GM23338 (cell line): ENCODE results near the gene SERGEF. TPM values are rescaled to one million over a fixed set of nuclear protein-coding genes. Genes with fewer than 3 reads are reported as not detected.

Source experiments
- ATAC-seq: fragments of 200-7000 bp; cut with Tn5 transposase; 3 replicates; pipeline ENCODE4 v1.9.1; 2020
- DNase-seq: peaks from one replicate; pipeline ENCODE4 v3.0.0-alpha.2; 2015; ENCODE audit warnings: low spot score
- H2AFZ ChIP-seq: fragments of 200-600 bp; sonication (generic); 2 replicates; pipeline ENCODE4 v1.8.0; 2016; ENCODE audit warnings: antibody characterized with exemption, mild to moderate bottlenecking, moderate library complexity
- H3F3A ChIP-seq: fragments of 200-600 bp; sonication (generic); replicated peaks from 2 replicates; pipeline ENCODE4 v1.8.0; 2017; ENCODE audit warnings: antibody characterized with exemption, mixed run types, low read depth
- H3K27ac ChIP-seq: fragments of 200-600 bp; sonication (generic); 2 replicates; pipeline ENCODE4 v1.6.1; 2016; ENCODE audit warnings: low read depth
- H3K27me3 ChIP-seq: fragments of 200-600 bp; sonication (generic); 2 replicates; pipeline ENCODE4 v1.8.0; 2016; ENCODE audit warnings: mild to moderate bottlenecking, mixed run types, moderate library complexity; ENCODE audit not compliant: insufficient read depth
- H3K36me3 ChIP-seq: fragments of 200-600 bp; sonication (generic); 2 replicates; pipeline ENCODE4 v1.8.0; 2016; ENCODE audit warnings: mild to moderate bottlenecking; ENCODE audit not compliant: insufficient read depth
- H3K4me1 ChIP-seq: fragments of 200-600 bp; sonication (generic); 2 replicates; pipeline ENCODE4 v1.8.0; 2016; ENCODE audit warnings: mild to moderate bottlenecking, moderate library complexity; ENCODE audit not compliant: insufficient read depth
- H3K4me2 ChIP-seq: fragments of 200-600 bp; sonication (generic); 2 replicates; pipeline ENCODE4 v1.7.1; 2017; ENCODE audit warnings: mixed run types
- H3K4me3 ChIP-seq: fragments of 200-600 bp; sonication (generic); 2 replicates; pipeline ENCODE4 v1.6.1; 2016; ENCODE audit warnings: mixed run types
- H3K79me2 ChIP-seq: fragments of 200-600 bp; sonication (generic); replicated peaks from 2 replicates; pipeline ENCODE4 v1.8.0; 2017; ENCODE audit warnings: mild to moderate bottlenecking; ENCODE audit not compliant: insufficient read depth
- H3K9me2 ChIP-seq: fragments of 200-600 bp; sonication (generic); 2 replicates; pipeline ENCODE4 v1.8.0; 2017; ENCODE audit not compliant: insufficient read depth
- H4K20me1 ChIP-seq: fragments of 200-600 bp; sonication (generic); replicated peaks from 2 replicates; pipeline ENCODE4 v1.8.0; 2017; ENCODE audit warnings: mild to moderate bottlenecking; ENCODE audit not compliant: insufficient read depth
- H3K27ac Mint-ChIP-seq: 2 replicates; pipeline ENCODE4 v1.8.0; 2020; ENCODE audit warnings: inconsistent platforms, mild to moderate bottlenecking, moderate library complexity, mixed read lengths
- H3K27me3 Mint-ChIP-seq: 3 replicates; pipeline ENCODE4 v1.8.0; 2022; ENCODE audit warnings: low read depth, mild to moderate bottlenecking, moderate library complexity, mixed read lengths, inconsistent platforms; ENCODE audit not compliant: insufficient read depth, poor library complexity
- H3K36me3 Mint-ChIP-seq: 3 replicates; pipeline ENCODE4 v1.8.0; 2021; ENCODE audit warnings: low read depth, mild to moderate bottlenecking, inconsistent platforms, moderate library complexity, mixed read lengths
- H3K4me1 Mint-ChIP-seq: 3 replicates; pipeline ENCODE4 v1.8.0; 2020; ENCODE audit warnings: mild to moderate bottlenecking, inconsistent platforms, mixed read lengths
- H3K4me3 Mint-ChIP-seq: 3 replicates; pipeline ENCODE4 v1.8.0; 2021; ENCODE audit warnings: moderate library complexity, mild to moderate bottlenecking, inconsistent platforms, mixed read lengths
- H3K9me3 Mint-ChIP-seq: 3 replicates; pipeline ENCODE4 v1.8.0; 2020; ENCODE audit warnings: moderate library complexity, mild to moderate bottlenecking, inconsistent platforms, mixed read lengths
- CREB1 ChIP-seq: fragments of 250-450 bp; sonication (Bioruptor Pico); IDR thresholded peaks from 2 replicates; pipeline ENCODE4 v1.5.0; 2020; ENCODE audit warnings: low read depth, mild to moderate bottlenecking, moderate library complexity
- EZH2 ChIP-seq: fragments of 200-600 bp; sonication (generic); IDR thresholded peaks from one replicate; pipeline ENCODE4 v1.8.0; 2017; ENCODE audit warnings: antibody characterized with exemption, mild to moderate bottlenecking, low read depth; ENCODE audit not compliant: unreplicated experiment
- EZH2phosphoT487 ChIP-seq: fragments of 200-600 bp; sonication (generic); IDR thresholded peaks from one replicate; pipeline ENCODE4 v1.8.1; 2018; ENCODE audit warnings: antibody characterized with exemption; ENCODE audit not compliant: unreplicated experiment
- JUNB ChIP-seq: IDR thresholded peaks from one replicate; pipeline ENCODE4 v1.6.1; 2016; ENCODE audit warnings: antibody characterized with exemption; ENCODE audit not compliant: unreplicated experiment
- NANOG ChIP-seq: IDR thresholded peaks from 2 replicates; pipeline ENCODE4 v1.6.1; 2016; ENCODE audit warnings: antibody characterized with exemption, borderline replicate concordance
- POLR2AphosphoS5 ChIP-seq: IDR thresholded peaks from 2 replicates; pipeline ENCODE4 v1.6.1; 2016; ENCODE audit warnings: antibody characterized with exemption, low read depth
- ZNF114 ChIP-seq: fragments of 250-450 bp; sonication (Bioruptor Pico); IDR thresholded peaks from 2 replicates; pipeline ENCODE4 v1.5.0; 2020; ENCODE audit warnings: mild to moderate bottlenecking, moderate library complexity
- ZNF331 ChIP-seq: fragments of 250-450 bp; sonication (Bioruptor Pico); IDR thresholded peaks from 2 replicates; pipeline ENCODE4 v1.5.0; 2020; ENCODE audit warnings: low read depth, mild to moderate bottlenecking, moderate library complexity
- ZNF462 ChIP-seq: fragments of 250-450 bp; sonication (Bioruptor Pico); IDR thresholded peaks from 2 replicates; pipeline ENCODE4 v1.5.0; 2020; ENCODE audit warnings: mild to moderate bottlenecking, moderate library complexity
- polyA plus RNA-seq: library from polyadenylated mRNA; unstranded; fragments of >200 nt; fragmentation: Nextera tagmentation; extraction: Ambion mirVana; gene quantifications from 2 replicates; pipeline ENCODE4 v1.2.1, GENCODE V29; 2016
- total RNA-seq: library from RNA; depleted of rRNA; stranded (reverse); fragments of >200 nt; shearing (Covaris generic); gene quantifications from 2 replicates; pipeline ENCODE4 v1.2.3, GENCODE V29; 2014
- TF ChIP-seq, protein P1 (sequence below), 2 experiments: fragments of 200-600 bp in 1 of 2; sonication (generic) in 1 of 2; conservative IDR thresholded peaks; 2 replicates each; pipeline versions ENCODE4 v1.5.1 to v1.6.1; 2016 to 2017; ENCODE audit warnings: antibody characterized with exemption in 2 of 2, low read depth in 2 of 2, mild to moderate bottlenecking in 2 of 2, moderate library complexity in 1 of 2

The SERGEF gene
- total and polyA plus RNA-seq, 2 experiments from 2014 or later = 24.2 to 27.9 TPM

- TF ChIP-seq ZNF462 (no peak), POLR2AphosphoS5 (no peak), EZH2phosphoT487 (no peak)
Measured at GRCh38 chr11:17781221-17781620, 231.6 kb downstream of the SERGEF start (continued).

GRCh38 chr11:17780668-17781067 lies 232.2 kb downstream of the SERGEF start:
- Mint-ChIP-seq H3K27ac (no peak overlapping the region), H3K36me3 (no peaks in the 10 kb centered on the region), H3K9me3 (no peaks in the 10 kb centered on the region), H3K4me3 (no peak overlapping the region), H3K4me1 (peaks cover 2% of the 10 kb centered on the region; the same call in 2 of the 3 replicates), H3K27me3 (peaks cover 6% of the 10 kb centered on the region)
- Histone ChIP-seq H3K4me3 (no peak overlapping the region), H3K27ac (no peak overlapping the region), H4K20me1 (no peaks in the 10 kb centered on the region), H3K36me3 (no peaks in the 10 kb centered on the region), H3K27me3 (no peaks in the 10 kb centered on the region), H3F3A (no peaks in the 10 kb centered on the region), H3K4me2 (no peak overlapping the region), H2AFZ (no peak overlapping the region), H3K4me1 (no peaks in the 10 kb centered on the region), H3K9me2 (no peaks in the 10 kb centered on the region), H3K79me2 (no peaks in the 10 kb centered on the region)
- ATAC-seq (no peak), DNase-seq (no peak)
- TF ChIP-seq CREB1 (CRISPR knock-in tag) (no peak), JUNB (no peak), POLR2AphosphoS5 (no peak), EZH2 (no peak), ZNF114 (no peak), NANOG (no peak), ZNF331 (CRISPR knock-in tag) (no peak)
- TF ChIP-seq, protein P1, sequence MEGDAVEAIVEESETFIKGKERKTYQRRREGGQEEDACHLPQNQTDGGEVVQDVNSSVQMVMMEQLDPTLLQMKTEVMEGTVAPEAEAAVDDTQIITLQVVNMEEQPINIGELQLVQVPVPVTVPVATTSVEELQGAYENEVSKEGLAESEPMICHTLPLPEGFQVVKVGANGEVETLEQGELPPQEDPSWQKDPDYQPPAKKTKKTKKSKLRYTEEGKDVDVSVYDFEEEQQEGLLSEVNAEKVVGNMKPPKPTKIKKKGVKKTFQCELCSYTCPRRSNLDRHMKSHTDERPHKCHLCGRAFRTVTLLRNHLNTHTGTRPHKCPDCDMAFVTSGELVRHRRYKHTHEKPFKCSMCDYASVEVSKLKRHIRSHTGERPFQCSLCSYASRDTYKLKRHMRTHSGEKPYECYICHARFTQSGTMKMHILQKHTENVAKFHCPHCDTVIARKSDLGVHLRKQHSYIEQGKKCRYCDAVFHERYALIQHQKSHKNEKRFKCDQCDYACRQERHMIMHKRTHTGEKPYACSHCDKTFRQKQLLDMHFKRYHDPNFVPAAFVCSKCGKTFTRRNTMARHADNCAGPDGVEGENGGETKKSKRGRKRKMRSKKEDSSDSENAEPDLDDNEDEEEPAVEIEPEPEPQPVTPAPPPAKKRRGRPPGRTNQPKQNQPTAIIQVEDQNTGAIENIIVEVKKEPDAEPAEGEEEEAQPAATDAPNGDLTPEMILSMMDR (conservative IDR thresholded peaks at IDR 0.05; ENCODE audit: low read depth in 2 of 2) = no peak
